Measurements from ENCODE around the gene NAA80.

DNA sequence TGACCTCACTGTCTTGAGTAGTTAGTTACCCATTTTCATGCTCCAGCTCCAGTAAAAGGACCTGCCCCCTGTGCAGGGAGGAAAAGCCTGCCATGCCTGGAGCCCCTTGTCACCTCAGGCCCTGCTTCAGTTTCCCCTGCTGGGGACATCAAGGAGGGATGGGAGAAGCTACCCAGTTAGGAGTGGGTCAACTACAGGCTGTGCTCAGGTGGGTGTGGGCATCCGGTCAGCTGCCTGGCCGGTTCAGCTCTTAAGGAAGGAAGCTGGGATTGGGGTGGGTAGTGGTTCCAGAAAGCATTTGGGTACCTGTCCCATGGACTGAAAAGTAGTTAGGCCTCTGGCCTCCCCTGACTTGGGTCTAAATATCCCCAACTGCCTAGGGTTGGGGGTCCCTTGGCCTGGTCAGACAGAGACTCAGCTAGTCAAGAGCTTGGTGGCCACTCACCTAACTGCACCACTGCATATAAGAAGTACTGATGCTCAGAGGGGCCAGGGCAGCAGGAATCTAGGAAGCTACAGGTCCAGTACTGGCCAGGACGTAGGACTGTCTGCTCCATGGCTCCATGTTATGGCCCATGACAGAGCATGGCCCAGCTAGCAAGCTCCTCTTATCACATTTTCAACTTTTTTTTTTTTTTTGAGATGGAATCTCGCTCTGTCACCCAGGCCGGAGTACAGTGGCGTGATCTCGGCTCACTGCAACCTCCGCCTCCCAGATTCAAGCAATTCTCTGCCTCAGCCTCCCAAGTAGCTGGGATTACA lies 19.8 kb downstream of the NAA80 start:
- no peak for TF ChIP-seq CTCF (conservative IDR thresholded peaks at IDR 0.05; ENCODE audit: low read length)
- no peak for TF ChIP-seq EZH2phosphoT487 (IDR thresholded peaks at IDR 0.05; ENCODE audit: borderline replicate concordance)

Data from Loucy (cell line).